WTC11 (cell line): ENCODE data around the gene NRXN3.

Source experiments
- SMAD4 ChIP-seq: sonication (generic); formaldehyde crosslinking; IDR thresholded peaks from 2 replicates; pipeline ENCODE4 v1.8.0; 2022; ENCODE audit warnings: mild to moderate bottlenecking, missing genetic modification reagents
- TCF7 ChIP-seq: sonication (generic); formaldehyde crosslinking; IDR thresholded peaks from 2 replicates; pipeline ENCODE4 v1.8.0; 2022; ENCODE audit warnings: mild to moderate bottlenecking, low read depth, missing genetic modification reagents, moderate library complexity
- TP53 ChIP-seq: sonication (generic); formaldehyde crosslinking; IDR thresholded peaks from 2 replicates; pipeline ENCODE4 v1.8.1; 2023; ENCODE audit warnings: mild to moderate bottlenecking, missing genetic modification reagents
- ZNF121 ChIP-seq: sonication (generic); formaldehyde crosslinking; IDR thresholded peaks from 2 replicates; pipeline ENCODE4 v1.8.0; 2023; ENCODE audit warnings: missing genetic modification reagents
- ZNF317 ChIP-seq: sonication (generic); formaldehyde crosslinking; IDR thresholded peaks from 2 replicates; pipeline ENCODE4 v1.8.1; 2023; ENCODE audit warnings: low read depth, mild to moderate bottlenecking, moderate library complexity, missing genetic modification reagents, borderline replicate concordance
- TF ChIP-seq, protein P1 (sequence below): fragments of 200-600 bp; IDR thresholded peaks from 2 replicates; pipeline ENCODE4 v1.8.0; 2022; ENCODE audit warnings: antibody characterized with exemption
- TF ChIP-seq, protein P2 (sequence below): sonication (generic); formaldehyde crosslinking; IDR thresholded peaks from 2 replicates; pipeline ENCODE4 v1.8.1; 2023; ENCODE audit warnings: mild to moderate bottlenecking, missing genetic modification reagents, moderate library complexity
- TF ChIP-seq, protein P3 (sequence below): sonication (generic); formaldehyde crosslinking; IDR thresholded peaks from 2 replicates; pipeline ENCODE4 v1.8.0; 2022; ENCODE audit warnings: mild to moderate bottlenecking, missing genetic modification reagents
- TF ChIP-seq, protein P4 (sequence below): sonication (generic); formaldehyde crosslinking; IDR thresholded peaks from 2 replicates; pipeline ENCODE4 v1.8.1; 2022; ENCODE audit warnings: mild to moderate bottlenecking, moderate library complexity, missing genetic modification reagents

DNA sequence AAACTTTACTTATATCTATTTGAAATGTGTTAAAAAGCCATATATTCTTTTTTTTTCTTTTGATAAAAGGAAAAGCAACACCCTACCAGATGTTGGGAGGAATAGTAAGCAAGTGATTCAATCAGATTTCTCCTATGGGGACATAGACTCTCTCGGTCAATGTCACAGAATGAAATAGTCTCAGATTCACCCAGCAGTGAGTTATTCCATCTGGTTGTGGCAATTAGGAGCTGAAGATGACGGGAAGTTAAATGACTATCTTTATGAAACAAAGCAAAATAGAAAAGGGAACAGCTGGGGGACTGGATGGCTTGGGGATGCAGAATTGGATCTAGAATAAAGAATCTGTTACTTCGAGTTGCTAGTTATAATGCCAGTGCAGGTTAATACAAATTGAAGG lies 857.0 kb downstream of the NRXN3 start:
- TF ChIP-seq, protein P1, sequence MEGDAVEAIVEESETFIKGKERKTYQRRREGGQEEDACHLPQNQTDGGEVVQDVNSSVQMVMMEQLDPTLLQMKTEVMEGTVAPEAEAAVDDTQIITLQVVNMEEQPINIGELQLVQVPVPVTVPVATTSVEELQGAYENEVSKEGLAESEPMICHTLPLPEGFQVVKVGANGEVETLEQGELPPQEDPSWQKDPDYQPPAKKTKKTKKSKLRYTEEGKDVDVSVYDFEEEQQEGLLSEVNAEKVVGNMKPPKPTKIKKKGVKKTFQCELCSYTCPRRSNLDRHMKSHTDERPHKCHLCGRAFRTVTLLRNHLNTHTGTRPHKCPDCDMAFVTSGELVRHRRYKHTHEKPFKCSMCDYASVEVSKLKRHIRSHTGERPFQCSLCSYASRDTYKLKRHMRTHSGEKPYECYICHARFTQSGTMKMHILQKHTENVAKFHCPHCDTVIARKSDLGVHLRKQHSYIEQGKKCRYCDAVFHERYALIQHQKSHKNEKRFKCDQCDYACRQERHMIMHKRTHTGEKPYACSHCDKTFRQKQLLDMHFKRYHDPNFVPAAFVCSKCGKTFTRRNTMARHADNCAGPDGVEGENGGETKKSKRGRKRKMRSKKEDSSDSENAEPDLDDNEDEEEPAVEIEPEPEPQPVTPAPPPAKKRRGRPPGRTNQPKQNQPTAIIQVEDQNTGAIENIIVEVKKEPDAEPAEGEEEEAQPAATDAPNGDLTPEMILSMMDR: no peak
- TF ChIP-seq TP53 (CRISPR knock-in tag) (no peak), ZNF121 (CRISPR knock-in tag) (no peak), ZNF317 (CRISPR knock-in tag) (no peak), TCF7 (CRISPR knock-in tag) (no peak), SMAD4 (CRISPR knock-in tag) (no peak)
- TF ChIP-seq, protein P2, sequence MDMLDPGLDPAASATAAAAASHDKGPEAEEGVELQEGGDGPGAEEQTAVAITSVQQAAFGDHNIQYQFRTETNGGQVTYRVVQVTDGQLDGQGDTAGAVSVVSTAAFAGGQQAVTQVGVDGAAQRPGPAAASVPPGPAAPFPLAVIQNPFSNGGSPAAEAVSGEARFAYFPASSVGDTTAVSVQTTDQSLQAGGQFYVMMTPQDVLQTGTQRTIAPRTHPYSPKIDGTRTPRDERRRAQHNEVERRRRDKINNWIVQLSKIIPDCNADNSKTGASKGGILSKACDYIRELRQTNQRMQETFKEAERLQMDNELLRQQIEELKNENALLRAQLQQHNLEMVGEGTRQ: no peak
- TF ChIP-seq, protein P3, sequence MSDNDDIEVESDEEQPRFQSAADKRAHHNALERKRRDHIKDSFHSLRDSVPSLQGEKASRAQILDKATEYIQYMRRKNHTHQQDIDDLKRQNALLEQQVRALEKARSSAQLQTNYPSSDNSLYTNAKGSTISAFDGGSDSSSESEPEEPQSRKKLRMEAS (CRISPR knock-in tag): no peak
- TF ChIP-seq, protein P4, sequence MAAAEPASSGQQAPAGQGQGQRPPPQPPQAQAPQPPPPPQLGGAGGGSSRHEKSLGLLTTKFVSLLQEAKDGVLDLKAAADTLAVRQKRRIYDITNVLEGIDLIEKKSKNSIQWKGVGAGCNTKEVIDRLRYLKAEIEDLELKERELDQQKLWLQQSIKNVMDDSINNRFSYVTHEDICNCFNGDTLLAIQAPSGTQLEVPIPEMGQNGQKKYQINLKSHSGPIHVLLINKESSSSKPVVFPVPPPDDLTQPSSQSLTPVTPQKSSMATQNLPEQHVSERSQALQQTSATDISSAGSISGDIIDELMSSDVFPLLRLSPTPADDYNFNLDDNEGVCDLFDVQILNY (CRISPR knock-in tag): no peak
